ENCODE results near the gene CCNG2.

DNA sequence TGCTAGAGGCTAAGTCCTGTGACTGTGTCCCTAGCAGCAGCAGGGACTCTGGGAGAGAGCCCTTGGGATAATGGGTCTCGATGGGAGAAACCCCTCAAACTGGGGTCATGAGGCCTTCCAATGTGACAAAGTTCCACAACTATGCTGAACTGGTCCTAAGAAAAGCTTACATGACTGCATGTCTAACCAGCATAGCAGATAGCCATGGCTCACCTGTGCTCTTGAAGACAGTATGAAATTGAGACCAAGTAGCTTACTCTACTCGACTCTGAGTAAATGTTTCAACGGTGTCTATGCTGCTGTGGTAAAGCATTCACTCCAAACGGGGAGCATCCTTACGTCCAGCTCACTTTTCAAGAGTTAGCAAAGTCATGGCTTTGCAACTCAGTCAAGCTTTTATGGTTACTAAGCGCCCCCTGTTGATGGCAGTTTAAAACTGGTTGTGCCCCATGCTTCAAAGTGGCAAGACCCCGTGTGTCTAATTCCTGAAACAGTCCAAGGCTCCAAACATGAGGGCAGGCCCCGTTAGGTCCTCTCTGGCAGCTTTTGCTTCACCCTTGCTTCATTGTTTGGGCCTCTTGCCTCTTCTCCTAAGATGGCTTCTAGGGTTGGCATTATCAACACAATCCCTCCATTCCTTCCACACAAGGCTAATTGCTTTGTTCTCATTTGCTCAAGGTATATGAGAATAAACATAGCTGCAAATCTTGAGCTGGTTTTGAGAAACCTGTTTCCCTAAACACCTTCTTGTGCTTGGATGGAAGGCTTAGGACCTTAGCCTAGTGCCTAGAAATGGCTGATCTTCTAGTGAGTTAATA is 46.6 kb downstream of the CCNG2 start:
- TF ChIP-seq, protein P1, sequence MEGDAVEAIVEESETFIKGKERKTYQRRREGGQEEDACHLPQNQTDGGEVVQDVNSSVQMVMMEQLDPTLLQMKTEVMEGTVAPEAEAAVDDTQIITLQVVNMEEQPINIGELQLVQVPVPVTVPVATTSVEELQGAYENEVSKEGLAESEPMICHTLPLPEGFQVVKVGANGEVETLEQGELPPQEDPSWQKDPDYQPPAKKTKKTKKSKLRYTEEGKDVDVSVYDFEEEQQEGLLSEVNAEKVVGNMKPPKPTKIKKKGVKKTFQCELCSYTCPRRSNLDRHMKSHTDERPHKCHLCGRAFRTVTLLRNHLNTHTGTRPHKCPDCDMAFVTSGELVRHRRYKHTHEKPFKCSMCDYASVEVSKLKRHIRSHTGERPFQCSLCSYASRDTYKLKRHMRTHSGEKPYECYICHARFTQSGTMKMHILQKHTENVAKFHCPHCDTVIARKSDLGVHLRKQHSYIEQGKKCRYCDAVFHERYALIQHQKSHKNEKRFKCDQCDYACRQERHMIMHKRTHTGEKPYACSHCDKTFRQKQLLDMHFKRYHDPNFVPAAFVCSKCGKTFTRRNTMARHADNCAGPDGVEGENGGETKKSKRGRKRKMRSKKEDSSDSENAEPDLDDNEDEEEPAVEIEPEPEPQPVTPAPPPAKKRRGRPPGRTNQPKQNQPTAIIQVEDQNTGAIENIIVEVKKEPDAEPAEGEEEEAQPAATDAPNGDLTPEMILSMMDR (IDR thresholded peaks at IDR 0.05), result peak; percentile 37 to 89 (median 78)
- TF ChIP-seq POLR2A (IDR thresholded peaks at IDR 0.05), result no peak

Data from esophagus squamous epithelium (tissue), 4 donors.